GM21825 (cell line): ENCODE results near the gene AAGAB.
"Not testable (repeated sequence)": the region's sequence is repeated elsewhere in the genome, so short reads cannot be mapped to it uniquely, and the experiment has no call there.

ENCODE experiments used
- ATAC-seq: cut with Tn5 transposase; IDR thresholded peaks from one replicate; pipeline ENCODE4 v1.9.1; 2021; ENCODE audit warnings: mild to moderate bottlenecking, moderate library complexity; ENCODE audit not compliant: unreplicated experiment

AAGAB gene

GRCh38 chr15:67154249-67154648, 100.2 kb downstream of the AAGAB start:
- no peak for ATAC-seq

DNA sequence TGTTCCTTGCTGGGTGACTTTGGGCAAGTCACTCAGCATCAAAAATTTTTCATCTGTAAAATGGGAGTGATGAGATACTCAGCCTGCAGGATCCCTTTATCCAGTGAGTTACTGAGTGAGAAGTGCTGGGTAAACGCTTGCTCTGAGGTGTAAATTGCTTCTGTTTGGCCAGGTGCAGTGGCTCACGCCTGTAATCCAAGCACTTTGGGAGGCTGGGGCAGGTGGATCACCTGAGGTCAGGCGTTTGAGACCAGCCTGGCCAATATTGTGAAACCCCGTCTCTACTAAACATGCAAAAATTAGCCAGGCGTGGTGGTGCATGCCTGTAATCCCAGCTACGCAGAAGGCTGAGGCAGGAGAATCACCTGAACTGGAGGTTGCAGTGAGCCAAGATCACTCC, 101.4 kb downstream of the AAGAB start:
- not testable (repeated sequence) for ATAC-seq

GRCh38 chr15:67152429-67152828, 102.0 kb downstream of the AAGAB start:
- ATAC-seq, result no peak
